H1 (cell line): ENCODE measurements around the gene SLC6A3. TPM values are rescaled to one million over a fixed set of nuclear protein-coding genes. Genes with fewer than 3 reads are reported as not detected.

Experiments used
- CTCF ChIA-PET: fragments of 300-600 bp; sonication (Branson Sonifier 250); formaldehyde crosslinking; loops from one replicate; lab custom pipeline; 2021; ENCODE audit not compliant: partially characterized antibody; lab: Charles Lee
- POLR2A ChIA-PET: fragments of 300-600 bp; sonication (Branson Sonifier 250); formaldehyde crosslinking; loops from one replicate; lab custom pipeline; 2021; ENCODE audit warnings: inconsistent platforms; ENCODE audit not compliant: partially characterized antibody; lab: Charles Lee
- DNase-seq, 2 experiments: peaks; one replicate each; pipeline versions ENCODE4 v3.0.0 to v3.0.0-alpha.2; 2010 to 2022; ENCODE audit warnings: low spot score in 2 of 2, low read depth in 1 of 2, mixed read lengths in 1 of 2
- FAIRE-seq: peaks from 2 replicates; lab custom pipeline; 2011; peaks lifted over from hg19 to GRCh38; lab: Jason Lieb, UNC
- H2AFZ ChIP-seq: 2 replicates; pipeline ENCODE4 v1.8.1; 2012; ENCODE audit warnings: low read length, inconsistent platforms
- H2AK5ac ChIP-seq: 2 replicates; pipeline ENCODE4 v1.6.1; 2013; ENCODE audit warnings: low read depth, low read length
- H2BK120ac ChIP-seq: replicated peaks from 2 replicates; pipeline ENCODE3; 2013; ENCODE audit warnings: low read depth, low read length, inconsistent platforms
- H2BK12ac ChIP-seq: 2 replicates; pipeline ENCODE4 v1.6.1; 2013; ENCODE audit warnings: low read depth, low read length
- H2BK15ac ChIP-seq: 2 replicates; pipeline ENCODE4 v1.6.1; 2013; ENCODE audit warnings: low read length
- H2BK20ac ChIP-seq: 2 replicates; pipeline ENCODE4 v1.6.1; 2013; ENCODE audit warnings: low read length
- H2BK5ac ChIP-seq: 2 replicates; pipeline ENCODE4 v1.6.1; 2013; ENCODE audit warnings: low read depth, low read length
- H3K14ac ChIP-seq: 2 replicates; pipeline ENCODE4 v1.6.1; 2013; ENCODE audit warnings: inconsistent platforms; ENCODE audit not compliant: insufficient read length
- H3K18ac ChIP-seq: 2 replicates; pipeline ENCODE4 v1.6.1; 2013; ENCODE audit warnings: low read length; ENCODE audit errors: extremely low read depth
- H3K23ac ChIP-seq: 2 replicates; pipeline ENCODE4 v1.6.1; 2013; ENCODE audit warnings: inconsistent platforms; ENCODE audit not compliant: insufficient read length
- H3K23me2 ChIP-seq: 2 replicates; pipeline ENCODE4 v1.6.1; 2013; ENCODE audit warnings: low read depth, low read length
- H3K27ac ChIP-seq: 2 replicates; pipeline ENCODE4 v1.6.1; 2011; ENCODE audit warnings: low read depth, low read length, inconsistent platforms
- H3K27me3 ChIP-seq, 4 experiments: replicated peaks in 1 of 4; 1 replicate in 1 of 4; 2 replicates in 3 of 4; pipeline versions ENCODE4 v1.6.1 to v1.8.1; 2011 to 2013; ENCODE audit warnings: low read length in 3 of 4, mild to moderate bottlenecking in 3 of 4, inconsistent platforms in 2 of 4, mixed read lengths in 2 of 4, moderate library complexity in 1 of 4; ENCODE audit not compliant: control insufficient read depth in 3 of 4, insufficient read depth in 3 of 4; ENCODE audit errors: extremely low read depth in 1 of 4
- H3K36me3 ChIP-seq, 4 experiments: 2 replicates each; pipeline versions ENCODE4 v1.6.1 to v1.8.1; 2011 to 2013; ENCODE audit warnings: mild to moderate bottlenecking in 4 of 4, low read length in 3 of 4, moderate library complexity in 2 of 4, control low read depth in 1 of 4, inconsistent platforms in 1 of 4; ENCODE audit not compliant: insufficient read depth in 4 of 4, control insufficient read depth in 2 of 4
- H3K4ac ChIP-seq: replicated peaks from 2 replicates; pipeline ENCODE3; 2013; ENCODE audit warnings: low read length, low read depth, mixed read lengths, inconsistent platforms; ENCODE audit not compliant: insufficient read length
- H3K4me1 ChIP-seq, 4 experiments: replicated peaks in 1 of 4; 1 replicate in 1 of 4; 2 replicates in 3 of 4; pipeline versions ENCODE4 v1.6.1 to v1.8.1; 2011 to 2013; ENCODE audit warnings: low read length in 3 of 4, inconsistent platforms in 2 of 4, mixed read lengths in 1 of 4; ENCODE audit not compliant: insufficient read depth in 4 of 4, control insufficient read depth in 3 of 4
- H3K4me2 ChIP-seq, 2 experiments: 2 replicates each; pipeline versions ENCODE4 v1.6.1 to v1.8.1; 2011 to 2013; ENCODE audit warnings: low read depth in 2 of 2, low read length in 2 of 2, control low read depth in 1 of 2, inconsistent platforms in 1 of 2, mild to moderate bottlenecking in 1 of 2; ENCODE audit not compliant: insufficient read depth in 1 of 2
- H3K4me3 ChIP-seq, 4 experiments: fragments of 200-600, 300-600 bp in 1 of 4; sonication (generic), shearing (Covaris generic), sonication (Bioruptor Twin) in 1 of 4; 2 replicates each; pipeline versions ENCODE4 v1.5.1 to v1.8.1; 2011 to 2016; ENCODE audit warnings: low read length in 4 of 4, low read depth in 3 of 4, control low read depth in 2 of 4, inconsistent platforms in 2 of 4, mild to moderate bottlenecking in 2 of 4, mixed read lengths in 1 of 4, moderate library complexity in 1 of 4; ENCODE audit not compliant: insufficient read depth in 2 of 4; ENCODE audit errors: extremely low read depth in 1 of 4
- H3K56ac ChIP-seq: replicated peaks from 2 replicates; pipeline ENCODE3; 2013; ENCODE audit warnings: low read depth, mild to moderate bottlenecking, mixed read lengths, low read length, inconsistent platforms; ENCODE audit not compliant: insufficient read length
- H3K79me1 ChIP-seq: 2 replicates; pipeline ENCODE4 v1.6.1; 2013; ENCODE audit warnings: low read depth, low read length, control low read depth
- H3K79me2 ChIP-seq, 2 experiments: 2 replicates each; pipeline versions ENCODE4 v1.6.1 to v1.8.1; 2012 to 2013; ENCODE audit warnings: low read length in 2 of 2, mild to moderate bottlenecking in 2 of 2, inconsistent platforms in 1 of 2; ENCODE audit not compliant: insufficient read depth in 2 of 2, control insufficient read depth in 1 of 2
- H3K9ac ChIP-seq, 4 experiments: replicated peaks in 1 of 4; 1 replicate in 1 of 4; 2 replicates in 3 of 4; pipeline versions ENCODE4 v1.6.1 to v1.8.1; 2011 to 2013; ENCODE audit warnings: low read depth in 3 of 4, low read length in 3 of 4, control low read depth in 2 of 4, mild to moderate bottlenecking in 2 of 4, moderate library complexity in 2 of 4, inconsistent platforms in 1 of 4; ENCODE audit errors: extremely low read depth in 1 of 4
- H3K9me3 ChIP-seq, 2 experiments: 2 replicates each; pipeline versions ENCODE4 v1.6.1 to v1.8.1; 2012 to 2013; ENCODE audit warnings: mild to moderate bottlenecking in 2 of 2, moderate library complexity in 2 of 2, control low read depth in 1 of 2, inconsistent platforms in 1 of 2, low read depth in 1 of 2, low read length in 1 of 2, mixed read lengths in 1 of 2; ENCODE audit not compliant: insufficient read depth in 2 of 2
- H4K20me1 ChIP-seq, 2 experiments: replicated peaks in 1 of 2; 2 replicates each; pipeline versions ENCODE3 to v1.8.1; 2011 to 2013; ENCODE audit warnings: inconsistent platforms in 2 of 2, low read length in 2 of 2, mild to moderate bottlenecking in 1 of 2; ENCODE audit not compliant: insufficient read depth in 2 of 2, control insufficient read depth in 1 of 2
- H4K5ac ChIP-seq: 2 replicates; pipeline ENCODE4 v1.6.1; 2013; ENCODE audit warnings: low read length, low read depth, mixed read lengths, inconsistent platforms; ENCODE audit not compliant: insufficient read length
- H4K8ac ChIP-seq: 2 replicates; pipeline ENCODE4 v1.8.0; 2013; ENCODE audit warnings: mild to moderate bottlenecking, moderate library complexity, low read length, inconsistent platforms; ENCODE audit not compliant: insufficient read depth; ENCODE audit errors: extremely low read depth
- H4K91ac ChIP-seq: replicated peaks from 2 replicates; pipeline ENCODE3; 2013; ENCODE audit warnings: low read length, mixed read lengths, inconsistent platforms; ENCODE audit not compliant: insufficient read length
- CEBPB ChIP-seq: IDR thresholded peaks from 2 replicates; pipeline ENCODE4 v1.6.1; 2012; ENCODE audit warnings: low read depth, low read length
- FOSL1 ChIP-seq: IDR thresholded peaks from 2 replicates; pipeline ENCODE4 v1.6.1; 2011; ENCODE audit warnings: mild to moderate bottlenecking, low read depth, low read length, moderate library complexity; ENCODE audit not compliant: insufficient read depth
- GABPA ChIP-seq: IDR thresholded peaks from 2 replicates; pipeline ENCODE4 v1.6.1; 2011; ENCODE audit warnings: mild to moderate bottlenecking, low read length, moderate library complexity, borderline replicate concordance; ENCODE audit not compliant: insufficient read depth
- KDM4A ChIP-seq: IDR thresholded peaks from one replicate; pipeline ENCODE4 v1.7.1; 2012; ENCODE audit warnings: low read depth, mild to moderate bottlenecking, moderate library complexity, low read length, inconsistent platforms; ENCODE audit not compliant: severe bottlenecking
- KDM5A ChIP-seq: fragments of 200-600 bp; IDR thresholded peaks from 2 replicates; pipeline ENCODE4 v1.7.1; 2012; ENCODE audit warnings: mild to moderate bottlenecking, low read length, inconsistent platforms, mixed read lengths
- POLR2AphosphoS5 ChIP-seq: IDR thresholded peaks from 2 replicates; pipeline ENCODE4 v1.6.1; 2011; ENCODE audit warnings: low read depth, low read length
- SP4 ChIP-seq: IDR thresholded peaks from 2 replicates; pipeline ENCODE4 v1.6.1; 2012; ENCODE audit warnings: low read length, inconsistent platforms
- SUZ12 ChIP-seq: fragments of 200-600 bp; sonication (generic); IDR thresholded peaks from 2 replicates; pipeline ENCODE4 v1.6.1; 2012; ENCODE audit warnings: mild to moderate bottlenecking, inconsistent platforms, low read length, moderate library complexity, mixed read lengths
- WGBS, 2 experiments: shearing (Covaris generic) in 1 of 2; methylation state at CpG; one replicate each; pipeline versions ENCODE4 v1.1.6 to v1.1.7; 2013 to 2015; ENCODE audit warnings: low lambda C conversion rate in 2 of 2, mixed read lengths in 2 of 2, inconsistent platforms in 1 of 2, low coverage in 1 of 2, missing lambda C conversion rate in 1 of 2; ENCODE audit not compliant: insufficient replicate concordance in 2 of 2, insufficient coverage in 1 of 2, insufficient read length in 1 of 2; ENCODE audit errors: extremely low coverage in 1 of 2, missing lambda C conversion rate in 1 of 2; 5-methylcytosine and 5-hydroxymethylcytosine counted together
- polyA plus RNA-seq, 7 experiments: library from polyadenylated mRNA; depleted of rRNA in 3 of 7; stranded (reverse) in 5 of 7; unstranded in 2 of 7; fragments of >200 nt in 5 of 7; fragments of 200-250 nt in 2 of 7; gene quantifications; 1 replicate in 5 of 7; 2 replicates in 1 of 7; 4 replicates in 1 of 7; pipeline versions ENCODE4 v1.2.1 to v1.2.3, GENCODE V29; 2011 to 2013; ENCODE audit warnings: missing spikeins in 2 of 7, mixed read lengths in 2 of 7
- total RNA-seq: library from RNA; stranded (reverse); fragmentation: NEBNext Ultra II Directional; extraction: Animal tissue kit (Norgen Biotek cat#: 25700); gene quantifications from 2 replicates; pipeline ENCODE4 v1.2.1, GENCODE V29; 2021
- TF ChIP-seq, protein P1 (sequence below), 3 experiments: IDR thresholded peaks; 1 replicate in 2 of 3; 2 replicates in 1 of 3; pipeline versions ENCODE4 v1.5.1 to v1.6.1; 2011; ENCODE audit warnings: low read length in 3 of 3, mild to moderate bottlenecking in 3 of 3, inconsistent platforms in 2 of 3, low read depth in 1 of 3, moderate library complexity in 1 of 3; ENCODE audit not compliant: insufficient read depth in 1 of 3; ENCODE audit errors: control extremely low read depth in 1 of 3

Gene SLC6A3
- total and polyA plus RNA-seq, 2 of the 8 experiments (the other 6 are each of a cell fraction or from before 2014, with no cell fraction given): 0.48 to 0.91 TPM

DNA sequence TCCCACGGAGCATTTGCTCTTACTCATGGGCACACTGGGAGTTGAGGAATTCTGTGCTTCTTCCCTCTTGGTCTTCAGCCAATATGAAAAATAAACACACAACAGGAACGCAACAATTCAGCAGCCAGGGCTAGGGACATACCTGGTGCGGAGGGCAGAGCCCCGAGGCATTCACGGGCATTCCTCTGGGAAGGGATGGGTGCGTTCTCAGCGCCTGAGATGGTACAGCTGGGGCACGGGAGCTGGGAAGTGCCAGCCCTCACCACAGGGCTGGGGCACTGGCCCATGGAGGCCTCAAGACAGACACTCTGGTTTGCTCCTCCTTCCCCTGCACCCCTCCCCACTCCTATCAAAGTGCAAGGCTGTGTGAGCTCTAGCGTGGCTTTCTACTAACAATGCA, 2.1 kb downstream of the SLC6A3 start:
- no peak overlapping the region for H3K27ac ChIP-seq
- H3K4me1 ChIP-seq: peaks cover 0 to 6% (median 0%) of the 10 kb centered on the region in 4 experiments; a peak in 3 of 7 replicates
- no peak overlapping the region for H2BK12ac ChIP-seq
- H3K23ac ChIP-seq: no peak overlapping the region
- peak overlapping the region; percentile 29; the same call in 1 of the 2 replicates for H4K8ac ChIP-seq
- FAIRE-seq (no peak), DNase-seq (no peak)
- no peak overlapping the region for H3K4ac ChIP-seq
- H4K5ac ChIP-seq: no peak overlapping the region
- peaks cover 30 to 62% (median 56%) of the 10 kb centered on the region in 4 experiments for H3K27me3 ChIP-seq
- no peak overlapping the region for H3K18ac ChIP-seq
- H3K9ac ChIP-seq: no peak overlapping the region
- no peak overlapping the region for H3K4me2 ChIP-seq
- no peak overlapping the region for H2AFZ ChIP-seq
- H3K9me3 ChIP-seq: no peaks in the 10 kb centered on the region
- WGBS, 2 experiments: 78% methylated on average over 9 of the region's 9 CpGs; no CpG with 5 or more reads in 1 of the 2 experiments
- no peaks in the 10 kb centered on the region for H3K79me1 ChIP-seq
- H2AK5ac ChIP-seq: no peak overlapping the region
- H2BK15ac ChIP-seq: no peak overlapping the region
- no peak overlapping the region for H3K56ac ChIP-seq
- H3K4me3 ChIP-seq: no peak overlapping the region
- ChIA-PET CTCF (interaction anchor here (1.5 to 2.2 kb wide), 3 partner anchors 63 to 202 kb away, joined by 4 to 8 read pairs (median 7); no protein-coding TSS in a partner anchor), POLR2A (interaction anchor here (1.5 kb wide), 1 partner anchor 17 kb away, joined by 4 read pairs; no protein-coding TSS in a partner anchor)
- no peak overlapping the region for H2BK20ac ChIP-seq
- no peak overlapping the region for H2BK120ac ChIP-seq
- H3K36me3 ChIP-seq: no peaks in the 10 kb centered on the region
- peaks cover 15% of the 10 kb centered on the region; the same call in 1 of the 2 replicates for H3K23me2 ChIP-seq
- H4K20me1 ChIP-seq: peaks cover 2 to 7% of the 10 kb centered on the region in 2 experiments
- H3K79me2 ChIP-seq: no peaks in the 10 kb centered on the region
- no peak overlapping the region for H4K91ac ChIP-seq
- no peak overlapping the region for H2BK5ac ChIP-seq
- H3K14ac ChIP-seq: no peak overlapping the region
- TF ChIP-seq KDM5A (no peak), SP4 (no peak), SUZ12 (no peak), GABPA (no peak), KDM4A (no peak), POLR2AphosphoS5 (no peak), CEBPB (no peak), FOSL1 (no peak)
- TF ChIP-seq, protein P1, sequence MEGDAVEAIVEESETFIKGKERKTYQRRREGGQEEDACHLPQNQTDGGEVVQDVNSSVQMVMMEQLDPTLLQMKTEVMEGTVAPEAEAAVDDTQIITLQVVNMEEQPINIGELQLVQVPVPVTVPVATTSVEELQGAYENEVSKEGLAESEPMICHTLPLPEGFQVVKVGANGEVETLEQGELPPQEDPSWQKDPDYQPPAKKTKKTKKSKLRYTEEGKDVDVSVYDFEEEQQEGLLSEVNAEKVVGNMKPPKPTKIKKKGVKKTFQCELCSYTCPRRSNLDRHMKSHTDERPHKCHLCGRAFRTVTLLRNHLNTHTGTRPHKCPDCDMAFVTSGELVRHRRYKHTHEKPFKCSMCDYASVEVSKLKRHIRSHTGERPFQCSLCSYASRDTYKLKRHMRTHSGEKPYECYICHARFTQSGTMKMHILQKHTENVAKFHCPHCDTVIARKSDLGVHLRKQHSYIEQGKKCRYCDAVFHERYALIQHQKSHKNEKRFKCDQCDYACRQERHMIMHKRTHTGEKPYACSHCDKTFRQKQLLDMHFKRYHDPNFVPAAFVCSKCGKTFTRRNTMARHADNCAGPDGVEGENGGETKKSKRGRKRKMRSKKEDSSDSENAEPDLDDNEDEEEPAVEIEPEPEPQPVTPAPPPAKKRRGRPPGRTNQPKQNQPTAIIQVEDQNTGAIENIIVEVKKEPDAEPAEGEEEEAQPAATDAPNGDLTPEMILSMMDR (IDR thresholded peaks at IDR 0.05; ENCODE audit: control extremely low read depth in 1 of 3, insufficient read depth in 1 of 3, low read depth in 1 of 3, low read length in 3 of 3): no peak
